ENCODE data around the gene TSTD1. TPM values are rescaled to one million over a fixed set of nuclear protein-coding genes. Genes with fewer than 3 reads are reported as not detected.

TSTD1 gene
- total RNA-seq, 1 experiment from 2014 or later, result 24.8 TPM

DNA sequence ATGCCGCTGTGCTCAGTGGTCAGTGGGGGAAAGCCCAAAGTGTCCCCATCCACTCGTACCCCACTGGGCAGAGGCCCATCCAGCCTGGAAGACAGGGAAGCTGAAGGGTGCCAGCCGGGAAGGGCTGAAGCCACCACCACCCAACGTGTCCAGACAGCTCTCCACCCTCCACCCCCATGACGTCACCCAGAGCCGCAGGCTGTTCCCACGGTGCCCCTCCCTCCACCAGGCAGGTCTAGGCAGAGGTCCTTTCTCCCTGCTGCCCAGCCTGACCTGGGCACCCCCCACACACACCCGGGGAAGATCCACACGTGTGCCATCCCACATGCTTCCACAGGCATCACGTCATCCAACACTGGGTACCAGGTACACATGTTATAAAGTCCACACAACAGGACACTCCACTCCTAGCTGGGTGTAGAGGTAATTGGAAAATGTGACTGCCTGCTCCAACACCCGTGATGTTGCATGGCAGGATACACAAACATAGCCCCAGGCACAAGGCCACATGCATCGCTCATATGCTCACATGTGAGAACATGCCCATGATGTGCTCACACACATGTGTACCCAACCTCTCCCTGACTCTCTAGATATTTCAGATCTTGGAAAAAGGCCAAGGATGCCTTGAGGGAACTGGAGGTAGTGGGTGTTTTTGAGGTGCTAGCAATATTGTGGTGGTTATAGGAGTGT is 36.1 kb upstream of the TSTD1 start:
- H3K9me3 Mint-ChIP-seq (ENCODE audit: unreplicated experiment), result no peaks in the 10 kb centered on the region
- no peaks in the 10 kb centered on the region for H3K27me3 Mint-ChIP-seq (ENCODE audit: insufficient read depth, unreplicated experiment)
- DNase-seq, result no peak
- intact Hi-C loops (cut with micrococcal nuclease; ENCODE audit: unreplicated experiment), result no loop called here
- POLR2A ChIA-PET, result no interaction called here
- Histone ChIP-seq H3K27me3 (replicated peaks; ENCODE audit: control insufficient read depth, insufficient read depth, low read length) (no peaks in the 10 kb centered on the region), H3K4me1 (no peaks in the 10 kb centered on the region), H3K36me3 (ENCODE audit: control insufficient read depth, insufficient read depth, low read length) (no peaks in the 10 kb centered on the region), H3K4me3 (ENCODE audit: low read depth, low read length) (no peak overlapping the region), H3K9me3 (no peaks in the 10 kb centered on the region)
- no TSS peak for BruUV-seq (replicated peaks)
- peaks cover 9% of the 10 kb centered on the region for H3K4me1 Mint-ChIP-seq (ENCODE audit: low read depth, unreplicated experiment)
- peaks cover 4% of the 10 kb centered on the region for H3K36me3 Mint-ChIP-seq (ENCODE audit: insufficient read depth, unreplicated experiment)
- CTCF ChIA-PET, result no interaction called here
- no peak overlapping the region for H3K4me3 Mint-ChIP-seq (ENCODE audit: unreplicated experiment)
- TF ChIP-seq, protein P1, sequence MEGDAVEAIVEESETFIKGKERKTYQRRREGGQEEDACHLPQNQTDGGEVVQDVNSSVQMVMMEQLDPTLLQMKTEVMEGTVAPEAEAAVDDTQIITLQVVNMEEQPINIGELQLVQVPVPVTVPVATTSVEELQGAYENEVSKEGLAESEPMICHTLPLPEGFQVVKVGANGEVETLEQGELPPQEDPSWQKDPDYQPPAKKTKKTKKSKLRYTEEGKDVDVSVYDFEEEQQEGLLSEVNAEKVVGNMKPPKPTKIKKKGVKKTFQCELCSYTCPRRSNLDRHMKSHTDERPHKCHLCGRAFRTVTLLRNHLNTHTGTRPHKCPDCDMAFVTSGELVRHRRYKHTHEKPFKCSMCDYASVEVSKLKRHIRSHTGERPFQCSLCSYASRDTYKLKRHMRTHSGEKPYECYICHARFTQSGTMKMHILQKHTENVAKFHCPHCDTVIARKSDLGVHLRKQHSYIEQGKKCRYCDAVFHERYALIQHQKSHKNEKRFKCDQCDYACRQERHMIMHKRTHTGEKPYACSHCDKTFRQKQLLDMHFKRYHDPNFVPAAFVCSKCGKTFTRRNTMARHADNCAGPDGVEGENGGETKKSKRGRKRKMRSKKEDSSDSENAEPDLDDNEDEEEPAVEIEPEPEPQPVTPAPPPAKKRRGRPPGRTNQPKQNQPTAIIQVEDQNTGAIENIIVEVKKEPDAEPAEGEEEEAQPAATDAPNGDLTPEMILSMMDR (IDR thresholded peaks at IDR 0.05; ENCODE audit: insufficient read depth in 1 of 2, low read depth in 1 of 2, low read length in 1 of 2, severe bottlenecking in 1 of 2, unreplicated experiment in 1 of 2), result no peak
- no peak overlapping the region for H3K27ac Mint-ChIP-seq (ENCODE audit: unreplicated experiment)

DNA sequence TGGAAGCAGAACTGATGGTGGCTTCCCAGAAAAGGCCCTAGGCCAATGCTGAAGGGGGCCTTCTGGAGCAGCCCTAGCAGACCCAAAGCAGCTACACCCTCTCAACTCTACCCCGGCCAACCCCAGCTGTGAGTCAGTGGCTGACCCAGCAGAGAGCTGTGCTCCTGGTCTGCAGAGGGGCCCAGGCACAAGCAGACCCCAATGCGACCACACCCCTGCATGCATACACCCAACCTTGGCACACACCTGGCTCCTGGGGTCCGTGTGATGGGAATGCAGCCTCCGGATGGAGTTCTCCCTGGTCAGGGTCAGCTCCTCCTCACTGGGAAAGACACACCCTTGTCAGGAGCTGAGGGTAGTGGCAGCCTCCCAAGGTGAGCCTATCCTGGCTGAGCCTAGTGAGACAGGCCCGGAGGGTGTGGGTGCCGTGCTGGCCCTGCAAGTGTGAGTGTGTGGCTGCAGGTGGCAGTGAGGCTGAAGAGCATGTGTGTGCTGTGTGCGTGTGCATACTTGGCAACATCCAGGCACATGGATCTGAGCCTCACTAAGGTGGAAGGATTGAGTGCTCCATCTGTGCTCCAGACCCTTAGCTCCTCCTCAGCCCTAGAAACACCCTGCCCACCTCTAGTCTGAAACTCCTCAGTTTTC is 34.8 kb upstream of the TSTD1 start:
- Histone ChIP-seq H3K4me3 (ENCODE audit: low read depth, low read length) (no peak overlapping the region), H3K27me3 (replicated peaks; ENCODE audit: control insufficient read depth, insufficient read depth, low read length) (no peaks in the 10 kb centered on the region), H3K9me3 (no peaks in the 10 kb centered on the region), H3K4me1 (no peaks in the 10 kb centered on the region), H3K36me3 (ENCODE audit: control insufficient read depth, insufficient read depth, low read length) (no peaks in the 10 kb centered on the region)
- Mint-ChIP-seq H3K4me3 (ENCODE audit: unreplicated experiment) (no peak overlapping the region), H3K9me3 (ENCODE audit: unreplicated experiment) (no peaks in the 10 kb centered on the region), H3K36me3 (ENCODE audit: insufficient read depth, unreplicated experiment) (peaks cover 4% of the 10 kb centered on the region), H3K27me3 (ENCODE audit: insufficient read depth, unreplicated experiment) (no peaks in the 10 kb centered on the region), H3K4me1 (ENCODE audit: low read depth, unreplicated experiment) (peaks cover 9% of the 10 kb centered on the region), H3K27ac (ENCODE audit: unreplicated experiment) (no peak overlapping the region)
- intact Hi-C loops (cut with micrococcal nuclease; ENCODE audit: unreplicated experiment), result no loop called here
- TF ChIP-seq, protein P1 (IDR thresholded peaks at IDR 0.05; ENCODE audit: insufficient read depth in 1 of 2, low read depth in 1 of 2, low read length in 1 of 2, severe bottlenecking in 1 of 2, unreplicated experiment in 1 of 2), result peak in 1 of 2 experiments; percentile 7
- ChIA-PET CTCF (interaction anchor here (0.7 to 1.0 kb wide), 2 partner anchors 24 to 76 kb away, joined by 3 to 4 read pairs; partner anchors contain the start of gene KLHDC9), POLR2A (no interaction called here)
- no TSS peak for BruUV-seq (replicated peaks)
- DNase-seq, result peak in 1 of 2 experiments; percentile 55

DNA sequence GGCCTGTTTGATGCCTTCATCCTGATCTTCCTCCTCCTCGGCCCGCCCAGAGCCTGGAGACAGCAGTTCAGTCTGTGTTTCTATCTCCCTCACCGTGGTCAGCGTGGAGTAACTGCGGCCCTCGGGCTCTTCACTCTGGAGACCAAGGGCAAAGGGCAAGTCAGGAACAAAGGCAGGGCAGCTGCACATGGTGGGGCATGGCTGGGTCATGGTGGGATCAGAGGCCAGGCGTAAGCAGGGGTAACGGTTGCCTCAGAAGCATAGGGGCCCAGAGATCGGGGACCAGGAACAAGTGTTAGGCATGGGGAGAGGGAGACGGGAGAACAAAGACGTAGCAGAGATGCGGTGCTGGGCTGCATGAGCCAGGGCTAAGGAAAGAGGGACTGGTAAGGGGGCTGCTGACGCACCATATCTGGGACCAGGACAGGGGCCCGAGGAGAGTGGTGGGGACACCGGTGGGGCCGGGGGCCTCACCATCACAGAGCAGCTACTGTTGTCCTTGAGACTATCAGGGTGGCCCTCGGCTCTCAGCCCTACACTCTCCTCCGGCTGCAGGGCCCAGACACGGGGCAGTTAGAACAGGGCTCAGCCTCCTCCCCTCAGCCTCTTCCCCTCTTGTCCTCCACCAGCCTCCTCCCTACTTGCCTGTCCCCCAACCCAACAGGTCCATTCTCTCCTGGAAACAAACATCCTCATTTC is 34.1 kb upstream of the TSTD1 start:
- TF ChIP-seq, protein P1 (IDR thresholded peaks at IDR 0.05; ENCODE audit: insufficient read depth in 1 of 2, low read depth in 1 of 2, low read length in 1 of 2, severe bottlenecking in 1 of 2, unreplicated experiment in 1 of 2), result no peak
- POLR2A ChIA-PET, result interaction anchor here (1.7 kb wide), 1 partner anchor 52 kb away, joined by 4 read pairs; the partner anchor contains the start of gene F11R
- Histone ChIP-seq H3K9me3 (no peaks in the 10 kb centered on the region), H3K4me1 (no peaks in the 10 kb centered on the region), H3K36me3 (ENCODE audit: control insufficient read depth, insufficient read depth, low read length) (no peaks in the 10 kb centered on the region), H3K27me3 (replicated peaks; ENCODE audit: control insufficient read depth, insufficient read depth, low read length) (no peaks in the 10 kb centered on the region), H3K4me3 (ENCODE audit: low read depth, low read length) (no peak overlapping the region)
- Mint-ChIP-seq H3K27me3 (ENCODE audit: insufficient read depth, unreplicated experiment) (no peaks in the 10 kb centered on the region), H3K4me1 (ENCODE audit: low read depth, unreplicated experiment) (peaks cover 9% of the 10 kb centered on the region), H3K9me3 (ENCODE audit: unreplicated experiment) (no peaks in the 10 kb centered on the region), H3K27ac (ENCODE audit: unreplicated experiment) (no peak overlapping the region), H3K4me3 (ENCODE audit: unreplicated experiment) (no peak overlapping the region), H3K36me3 (ENCODE audit: insufficient read depth, unreplicated experiment) (peaks cover 4% of the 10 kb centered on the region)
- DNase-seq, result no peak
- intact Hi-C loops (cut with micrococcal nuclease; ENCODE audit: unreplicated experiment), result loop anchor here (1.0 kb wide), 1 partner anchor 25 kb away; the partner anchor contains the start of gene KLHDC9
- no TSS peak for BruUV-seq (replicated peaks)
- CTCF ChIA-PET, result interaction anchor here (0.7 to 3.4 kb wide), 3 partner anchors 25 to 76 kb away, joined by 3 to 32 read pairs (median 4); partner anchors contain the start of gene KLHDC9

All from Caco-2 (cell line).